Activated naive CD4-positive, alpha-beta T cell treated with anti-CD3 and anti-CD28 coated beads, Interleukin-2, amount 10 ng/mL, durations not matched to agents 5 hours and 36 hours (primary cell): ENCODE measurements around the gene ARPC1B. TPM values are rescaled to one million over a fixed set of nuclear protein-coding genes. Genes with fewer than 3 reads are reported as not detected.

Experiments
- total RNA-seq, 2 experiments: library from RNA; stranded (reverse); gene quantifications; one replicate each; pipeline ENCODE4 v1.2.3, GENCODE V29; 2021

The ARPC1B gene
- 100 to 1,000 TPM; 348 to 354 TPM for total RNA-seq

DNA sequence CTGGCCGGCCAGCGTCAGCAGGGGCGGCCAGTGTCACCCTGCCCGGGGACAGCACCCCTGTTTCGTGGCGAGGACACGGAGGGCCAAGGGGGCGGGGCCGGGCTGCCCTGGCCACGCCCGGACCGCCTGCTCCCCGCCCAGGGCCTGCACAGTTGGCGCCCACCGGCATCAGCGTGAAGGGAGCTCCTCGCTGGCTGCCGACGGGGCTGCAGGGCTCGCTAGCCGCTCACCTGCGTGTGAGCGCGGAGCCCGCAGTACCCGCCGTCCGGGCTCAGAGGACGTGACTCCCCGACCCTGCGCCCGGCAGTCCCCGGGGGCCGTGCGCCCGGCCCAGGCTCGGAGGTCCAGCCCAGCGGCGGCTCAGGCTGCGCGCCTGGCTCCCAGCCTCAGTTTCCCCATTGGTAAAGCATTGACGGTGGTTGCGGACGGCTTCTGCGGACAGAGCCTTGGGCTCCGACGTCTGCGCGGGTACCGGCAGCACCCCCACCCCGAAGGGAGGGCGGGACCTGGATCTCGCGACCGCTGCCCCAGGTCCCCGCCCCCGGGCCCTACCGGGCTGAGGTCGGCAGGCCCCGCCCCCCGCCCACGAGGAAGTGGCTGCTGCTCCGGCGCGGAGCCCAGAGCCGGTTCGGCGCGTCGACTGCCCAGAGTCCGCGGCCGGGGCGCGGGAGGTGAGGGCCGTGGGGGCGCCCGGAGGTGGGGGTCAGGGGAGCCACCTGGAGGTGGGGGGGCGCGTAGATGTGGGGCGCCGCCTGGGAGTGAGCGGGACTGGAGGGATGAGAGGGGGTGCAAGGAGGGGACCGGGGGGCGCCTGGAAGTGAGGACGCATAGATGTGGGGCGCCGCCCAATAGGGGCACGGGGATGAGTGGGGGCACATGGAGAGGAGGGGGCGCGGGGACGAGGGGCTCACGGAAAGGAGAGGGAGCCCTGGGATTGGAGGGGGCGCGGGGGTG is at the start of gene ARPC1B:
Gene ARPC1B, plus strand, starts transcription at position 620 of the 954 bp plus-strand sequence. CDS start 10,985 bp downstream, outside the sequence.

DNA sequence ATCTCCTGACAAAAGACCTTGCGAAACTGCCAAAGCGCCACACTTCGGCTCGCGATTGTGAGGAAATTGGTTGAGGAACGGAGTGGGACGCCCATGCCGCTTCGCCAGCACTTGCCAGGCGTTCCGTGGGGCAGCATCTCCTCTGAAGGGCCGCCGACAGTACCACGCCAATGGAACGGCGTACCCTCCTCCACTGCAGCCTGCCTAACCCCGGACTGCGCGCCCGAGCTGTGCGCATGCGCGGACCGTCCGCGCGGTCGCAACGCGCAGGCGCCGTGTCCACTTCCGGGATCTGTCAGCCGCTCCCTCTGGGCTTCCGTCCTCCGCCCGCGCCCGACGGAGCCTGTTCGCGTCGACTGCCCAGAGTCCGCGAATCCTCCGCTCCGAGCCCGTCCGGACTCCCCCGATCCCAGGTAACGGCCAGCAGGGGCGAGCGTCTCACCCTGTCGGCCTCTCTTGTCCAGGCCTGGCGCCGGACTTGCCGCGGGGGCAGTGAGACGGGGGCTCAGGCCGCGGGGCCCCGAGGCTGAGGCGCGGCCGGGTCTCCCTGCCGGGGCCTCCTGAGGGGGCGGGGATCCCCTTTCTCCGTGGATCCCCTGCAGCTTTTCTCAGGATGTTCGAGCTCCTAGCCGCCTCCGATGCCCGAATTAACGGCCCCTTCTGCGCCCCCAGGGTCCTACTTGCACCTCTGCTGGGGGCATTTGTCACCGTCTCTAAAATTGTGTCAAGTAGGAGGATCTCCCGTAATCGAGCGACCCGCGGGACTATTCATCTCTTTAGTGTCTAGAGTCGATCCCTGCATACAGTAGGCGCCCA is 48.7 kb upstream of the ARPC1B start, which contains the start of gene ARPC1A:
Gene ARPC1A, plus strand, starts transcription at position 307 of the 816 bp plus-strand sequence. CDS start 7,456 bp downstream, outside the sequence.

DNA sequence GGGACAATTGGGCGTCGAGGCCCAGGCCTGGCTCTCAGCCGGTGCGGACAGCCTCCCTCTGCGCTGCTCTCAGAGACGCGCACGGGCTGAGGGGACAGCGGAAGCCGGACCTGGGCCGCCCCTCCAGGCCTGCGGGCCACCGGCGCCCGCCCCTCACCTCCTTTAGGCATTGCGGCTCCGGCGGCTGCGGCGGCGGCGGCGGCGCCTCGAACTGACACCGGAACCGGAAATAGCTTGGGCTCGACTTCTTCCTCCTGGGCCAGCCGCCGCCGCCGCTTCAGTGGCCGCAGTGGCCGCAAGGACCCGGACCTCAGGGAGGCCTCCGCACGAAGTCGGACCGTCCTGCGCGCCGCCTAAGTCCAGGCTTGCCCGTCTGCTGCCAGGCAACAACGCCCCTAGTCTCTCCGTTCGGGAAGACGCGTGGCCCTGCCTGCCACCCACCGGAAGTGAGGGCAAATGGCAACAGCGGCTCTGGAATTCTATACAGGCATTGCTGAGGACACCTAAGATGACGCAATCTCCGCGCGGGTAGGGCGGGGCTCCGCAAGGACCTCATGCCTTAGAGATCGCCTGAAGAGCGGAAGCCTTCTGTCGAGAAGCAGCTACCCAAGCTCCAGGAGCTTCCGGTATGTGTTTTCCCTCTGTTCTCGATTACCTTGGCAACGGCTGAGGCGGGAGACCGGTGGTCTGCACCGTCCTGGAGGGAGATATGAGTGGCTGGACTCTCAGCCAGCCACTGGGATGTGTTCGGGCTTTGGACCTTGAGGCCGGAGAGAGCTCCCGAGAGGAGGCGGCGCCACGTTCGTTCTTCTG is 34.1 kb downstream of the ARPC1B start, which contains the start of the genes BUD31 and PDAP1:
Gene BUD31, plus strand, starts transcription at position 591 of the 813 bp plus-strand sequence. CDS start 2,124 bp downstream, outside the sequence.
Gene PDAP1, minus strand, starts transcription at position 219 of the 813 bp plus-strand sequence. Its CDS starts 49 bp downstream, at position 170.

DNA sequence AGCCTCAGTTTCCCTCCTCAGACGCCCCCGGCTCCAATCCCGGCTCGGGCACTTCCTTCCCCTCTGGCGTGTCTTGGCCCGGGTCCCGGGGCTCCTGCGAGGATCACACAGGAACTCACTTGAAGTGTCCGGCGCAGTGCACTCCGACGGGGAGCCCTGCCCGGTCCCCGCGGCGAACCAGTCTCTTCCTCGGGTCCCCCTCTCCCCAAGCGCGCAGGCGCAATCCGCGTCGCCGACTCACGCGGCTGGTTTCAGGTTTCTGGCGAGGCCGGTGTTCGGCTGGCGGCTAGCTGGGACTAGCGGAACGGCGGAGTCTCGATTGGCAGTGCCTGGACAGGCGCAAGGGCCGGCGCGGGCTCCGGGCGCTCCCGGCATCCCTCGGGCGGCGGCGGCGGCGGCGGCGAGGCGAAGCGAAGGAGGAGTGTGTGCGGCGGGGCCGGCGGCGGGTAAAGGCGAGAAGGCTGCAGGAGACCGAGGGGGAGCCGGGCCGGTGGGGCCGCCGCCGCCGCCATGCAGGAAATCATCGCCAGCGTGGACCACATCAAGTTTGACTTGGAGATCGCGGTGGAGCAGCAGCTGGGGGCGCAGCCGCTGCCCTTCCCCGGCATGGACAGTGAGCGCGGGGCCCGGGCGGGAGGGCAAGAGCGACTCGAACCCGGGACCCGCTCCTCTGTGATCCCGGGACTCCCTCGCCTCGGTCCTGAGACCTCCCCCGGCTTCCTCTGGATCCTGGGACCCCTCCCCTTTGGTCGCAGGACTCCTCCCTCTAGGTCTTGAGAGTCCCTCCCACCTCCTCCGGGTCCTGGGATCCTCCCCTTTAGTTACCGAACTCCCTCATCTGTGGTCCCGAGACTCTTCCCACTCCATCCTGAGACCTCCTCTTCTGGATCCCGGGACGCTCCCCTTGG is 64.3 kb downstream of the ARPC1B start, which contains the start of the genes CPSF4 and PTCD1:
Gene CPSF4, plus strand, starts transcription at position 371 of the 908 bp plus-strand sequence. Its CDS starts 140 bp downstream, at position 511.
Gene PTCD1, minus strand, starts transcription at position 226 of the 908 bp plus-strand sequence. CDS start 3,556 bp downstream, outside the sequence.

Other genes starting within 250 kb of the ARPC1B start
- 10 to 100 TPM; 11.3 to 12.4 TPM for gene SMURF1, start 230.6 kb upstream of the ARPC1B start, total RNA-seq
- not detected for gene KPNA7, start 166.6 kb upstream of the ARPC1B start, total RNA-seq
- not detected for gene MYH16, start 101.9 kb upstream of the ARPC1B start, total RNA-seq
- gene ARPC1A, start 48.8 kb upstream of the ARPC1B start, total RNA-seq: 10 to 100 TPM; 44.8 to 48.3 TPM
- gene PDAP1, start 33.9 kb downstream of the ARPC1B start, total RNA-seq: 10 to 100 TPM; 85.6 to 94.1 TPM
- gene BUD31, start 34.2 kb downstream of the ARPC1B start, total RNA-seq: 10 to 100 TPM; 77.8 to 79.3 TPM
- 10 to 100 TPM in 1 of 2 experiments, 1 to 10 TPM in 1; 9.7 to 10.0 TPM for gene PTCD1, start 64.1 kb downstream of the ARPC1B start, total RNA-seq
- 10 to 100 TPM; 61.2 to 63.5 TPM for gene CPSF4, start 64.2 kb downstream of the ARPC1B start, total RNA-seq
- 100 to 1,000 TPM; 340 to 354 TPM for gene ATP5MF, start 91.4 kb downstream of the ARPC1B start, total RNA-seq
- 10 to 100 TPM; 23.8 to 26.8 TPM for gene ZNF789, start 98.2 kb downstream of the ARPC1B start, total RNA-seq
- gene ZNF394, start 125.6 kb downstream of the ARPC1B start, total RNA-seq: 10 to 100 TPM; 61.2 to 64.8 TPM
- 10 to 100 TPM; 11.2 to 11.8 TPM for gene ZKSCAN5, start 129.9 kb downstream of the ARPC1B start, total RNA-seq
- gene FAM200A, start 177.4 kb downstream of the ARPC1B start, total RNA-seq: 1 to 10 TPM; 5.2 to 5.8 TPM
- 100 to 1,000 TPM; 109 to 111 TPM for gene ZNF655, start 183.9 kb downstream of the ARPC1B start, total RNA-seq
- 1 to 10 TPM in 1 of 2 experiments, under 1 TPM in 1; 0.65 to 1.3 TPM for gene TMEM225B, start 223.5 kb downstream of the ARPC1B start, total RNA-seq
- gene ZSCAN25, start 242.2 kb downstream of the ARPC1B start, total RNA-seq: 10 to 100 TPM; 31.2 to 33.8 TPM